GM19193 (cell line): ENCODE data around the gene SCGB3A2.

ENCODE experiments used
- POLR2A ChIP-seq: IDR thresholded peaks from 4 replicates; pipeline ENCODE4 v1.6.1; 2011; ENCODE audit not compliant: insufficient read depth, insufficient read length; ENCODE audit errors: extremely low read depth

Gene SCGB3A2

DNA sequence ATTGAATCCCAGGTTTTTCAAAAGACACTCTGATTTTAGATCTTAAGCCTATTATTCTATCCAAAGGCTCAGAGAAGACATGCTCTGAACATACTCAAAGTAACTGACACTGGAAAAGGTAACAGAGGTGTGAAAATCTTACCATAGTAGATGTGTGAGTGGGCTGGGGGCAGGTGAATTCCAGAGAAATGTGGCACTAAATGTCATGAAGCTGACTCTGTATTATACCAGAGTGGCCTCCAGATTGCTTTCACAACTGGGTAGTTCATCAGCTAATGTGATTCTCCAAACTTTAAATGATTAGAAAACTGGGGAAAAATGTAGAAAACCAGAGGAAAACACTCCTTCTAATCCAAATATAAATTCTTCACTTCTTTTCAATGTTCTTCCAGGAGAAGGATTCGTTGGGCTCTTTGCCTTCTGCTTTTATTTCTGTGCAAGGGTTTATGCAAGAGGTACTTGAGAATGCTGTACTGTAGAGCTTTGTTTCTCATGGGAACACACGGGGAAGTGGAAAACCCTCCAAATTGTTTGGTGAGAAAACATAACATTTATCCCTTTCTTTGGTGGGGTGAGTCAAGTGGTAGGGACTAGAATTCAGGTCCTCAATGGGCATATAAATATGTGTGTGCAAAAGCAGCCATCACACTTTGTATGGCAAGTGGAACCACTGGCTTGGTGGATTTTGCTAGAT lies at the start of gene SCGB3A2:
SCGB3A2 (plus strand) TSS at position 646 of the 694 bp plus-strand sequence. CDS start 93 bp downstream, outside the sequence.
- TF ChIP-seq POLR2A = no peak

GRCh38 chr5:147830035-147830434 lies 48.5 kb upstream of the SCGB3A2 start:
- TF ChIP-seq POLR2A = no peak

DNA sequence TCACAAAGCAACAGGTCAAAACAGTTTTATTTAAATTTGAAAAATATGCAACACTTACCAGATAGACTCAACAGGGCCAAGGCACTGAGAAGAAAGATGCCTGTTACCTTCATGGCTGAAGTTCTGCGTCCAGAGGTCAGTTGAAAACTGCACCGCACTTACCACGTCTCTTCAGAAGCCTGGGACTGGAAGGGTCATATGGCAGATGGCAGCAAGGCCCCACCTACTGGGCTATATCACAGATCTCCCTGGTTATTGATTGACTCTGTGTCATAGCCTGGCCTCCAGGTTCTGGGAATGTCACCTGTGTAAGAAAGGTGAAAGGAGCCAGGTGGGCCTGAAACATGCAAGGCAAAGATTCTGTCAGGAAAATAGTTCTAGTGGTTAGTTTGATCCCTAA lies 47.0 kb upstream of the SCGB3A2 start, which contains the start of gene SPINK1:
SPINK1 (minus strand) TSS at position 207 of the 400 bp plus-strand sequence; CDS start at position 113, 94 bp downstream.
- no peak for TF ChIP-seq POLR2A

GRCh38 chr5:147832541-147832940 lies 46.0 kb upstream of the SCGB3A2 start:
- no peak for TF ChIP-seq POLR2A

- no peak for TF ChIP-seq POLR2A
Measured at GRCh38 chr5:147835386-147835798, 43.1 kb upstream of the SCGB3A2 start.

GRCh38 chr5:147836439-147836838 lies 42.1 kb upstream of the SCGB3A2 start:
- no peak for TF ChIP-seq POLR2A

- TF ChIP-seq POLR2A = no peak
Measured at GRCh38 chr5:147842869-147843268, 35.6 kb upstream of the SCGB3A2 start.

DNA sequence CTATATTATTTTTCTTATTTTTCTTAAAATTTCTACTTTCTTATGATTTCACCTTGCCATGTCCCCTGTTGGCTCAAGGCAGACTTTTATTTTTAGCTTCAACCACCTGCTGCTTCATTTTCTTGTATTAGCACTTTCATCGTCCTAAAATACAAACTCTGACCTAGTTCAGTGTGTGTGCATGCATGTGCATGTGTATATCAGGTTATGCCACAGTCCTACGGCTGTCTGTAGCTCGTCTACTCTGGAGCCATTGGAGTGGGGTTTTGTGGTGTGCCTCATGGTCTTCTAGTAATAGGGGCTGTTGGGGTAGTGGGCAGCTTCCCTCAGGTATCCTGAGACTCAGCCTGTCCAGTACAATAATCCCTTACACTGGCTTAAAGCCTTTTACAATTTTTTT lies 33.7 kb upstream of the SCGB3A2 start:
- no peak for TF ChIP-seq POLR2A

DNA sequence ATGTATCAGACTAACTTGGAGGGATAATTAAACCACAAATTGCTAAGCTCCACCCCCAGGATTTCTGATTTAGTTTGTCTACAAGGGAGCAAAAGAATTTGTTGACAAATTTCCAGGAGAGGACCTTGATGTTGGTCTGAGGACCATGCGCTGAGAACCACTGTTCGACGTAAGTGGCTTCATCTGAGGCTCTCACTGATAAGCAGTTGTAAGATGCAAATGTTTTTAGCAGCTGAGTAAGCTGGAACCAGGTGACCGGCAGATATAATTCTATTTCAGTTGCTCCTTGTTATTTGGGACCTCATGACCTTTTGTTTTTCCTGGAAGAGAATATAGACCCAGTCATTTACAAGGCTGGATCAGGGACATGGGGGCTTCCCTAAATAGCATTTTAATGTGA lies 32.9 kb upstream of the SCGB3A2 start:
- no peak for TF ChIP-seq POLR2A

- no peak for TF ChIP-seq POLR2A
Measured at GRCh38 chr5:147849226-147849625, 29.3 kb upstream of the SCGB3A2 start.

DNA sequence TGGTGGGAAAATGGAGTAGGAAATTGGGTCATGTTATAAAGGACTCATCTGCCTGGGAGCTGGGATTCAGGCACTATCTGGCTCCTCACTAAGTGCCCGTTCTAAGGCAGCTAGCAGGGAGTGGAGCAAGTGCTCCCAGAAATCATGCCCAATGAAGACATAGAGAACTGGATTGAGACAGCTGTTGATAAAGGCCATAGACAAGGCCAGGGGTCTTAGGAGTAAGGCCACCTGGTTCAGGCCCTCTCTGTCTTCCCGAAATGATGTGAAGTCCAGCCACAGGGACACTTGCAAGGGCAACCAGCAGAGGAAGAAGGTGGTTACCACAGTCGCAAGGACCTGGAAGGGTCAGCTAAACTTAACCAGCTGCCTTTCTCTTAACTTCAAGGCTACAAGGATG lies 26.9 kb upstream of the SCGB3A2 start:
- TF ChIP-seq POLR2A = no peak

- TF ChIP-seq POLR2A = no peak
Measured at GRCh38 chr5:147852365-147852764, 26.1 kb upstream of the SCGB3A2 start.

DNA sequence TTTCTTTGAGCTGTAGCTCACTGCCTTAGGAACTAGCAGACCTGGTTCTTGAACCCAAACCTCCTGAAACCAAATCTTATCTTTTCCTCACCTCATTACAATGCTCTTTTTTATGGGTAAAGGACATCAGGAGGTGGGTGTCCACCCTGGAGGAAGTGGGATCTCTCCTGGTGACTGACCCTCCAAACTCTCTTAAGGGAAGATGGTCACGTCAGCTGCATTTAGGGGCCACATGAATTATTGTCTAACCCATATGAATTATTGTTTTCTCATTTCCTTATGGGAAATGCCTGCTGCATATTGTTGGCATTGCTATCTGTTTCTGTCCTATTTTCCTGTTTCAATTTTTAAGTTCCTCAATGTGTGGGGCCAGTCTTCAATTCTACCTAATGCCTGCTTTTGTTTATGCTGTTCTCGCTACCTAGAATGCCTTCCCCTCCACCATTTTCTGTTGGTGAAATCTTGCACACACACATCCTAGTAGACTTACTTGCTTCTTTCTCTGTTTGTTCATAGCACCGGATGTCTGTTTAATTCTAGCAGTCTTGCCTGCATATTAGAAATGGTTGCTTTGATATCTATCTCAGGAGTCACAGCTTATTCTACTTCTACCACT lies 25.0 kb upstream of the SCGB3A2 start:
- TF ChIP-seq POLR2A = no peak

GRCh38 chr5:147854331-147854730 lies 24.2 kb upstream of the SCGB3A2 start:
- no peak for TF ChIP-seq POLR2A

DNA sequence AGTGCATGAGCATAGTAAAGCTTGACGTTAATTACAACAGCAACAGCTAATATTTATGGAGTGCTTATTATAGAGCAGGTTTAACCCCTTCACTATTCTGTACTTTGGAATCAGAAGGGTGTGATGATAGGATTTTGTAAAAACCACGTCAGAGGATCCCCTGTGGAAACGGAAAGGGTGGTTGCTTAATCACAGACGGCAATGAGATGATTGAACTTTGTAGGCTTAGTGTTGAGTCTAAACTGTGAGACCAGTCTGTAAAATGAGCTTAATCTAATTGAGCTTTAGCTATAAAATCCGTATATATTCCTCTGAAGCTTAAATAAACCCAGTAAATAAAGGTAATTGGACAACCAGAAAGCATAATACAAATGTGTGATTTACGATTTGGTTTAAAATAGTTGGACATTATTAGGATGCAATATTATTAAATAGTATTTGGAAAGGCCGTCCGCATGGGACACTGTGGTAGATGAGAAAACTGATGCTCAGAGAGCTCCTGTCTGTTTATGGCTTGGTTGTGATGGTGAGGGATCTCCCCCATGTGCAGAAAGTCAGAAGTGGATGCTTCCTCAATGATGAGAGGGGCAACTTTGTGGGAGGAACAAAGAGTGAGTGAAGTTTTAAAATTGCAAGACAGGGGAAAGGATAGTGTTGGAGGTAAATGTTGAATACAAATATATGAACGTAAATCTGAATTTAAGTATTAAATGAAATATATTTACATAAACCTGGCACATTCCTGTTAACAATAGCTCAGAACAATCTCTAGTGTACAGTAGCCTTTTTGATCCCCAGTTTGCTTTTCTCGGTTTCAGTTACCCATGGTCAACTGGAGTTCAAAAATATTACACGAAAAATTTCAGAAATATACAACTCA lies 23.4 kb upstream of the SCGB3A2 start:
- TF ChIP-seq POLR2A = no peak
